ENCODE data around the gene PNCK.

PNCK gene

GRCh38 chrX:153667281-153667955 lies 6.2 kb downstream of the PNCK start:
- no peak for DNase-seq (ENCODE audit: low read depth, low spot score)

GRCh38 chrX:153665726-153666306 lies 7.8 kb downstream of the PNCK start:
- no peak for DNase-seq (ENCODE audit: low read depth, low spot score)
- H3K27ac ChIP-seq, result no peak overlapping the region

More at GRCh38 chrX:153667281-153667955, 6.2 kb downstream of the PNCK start:
- H3K27ac ChIP-seq, result no peak overlapping the region

- no peak overlapping the region for H3K27ac ChIP-seq
- DNase-seq (ENCODE audit: low read depth, low spot score), result no peak
Observed at GRCh38 chrX:153662266-153662665, 11.3 kb downstream of the PNCK start.

- DNase-seq (ENCODE audit: low read depth, low spot score), result no peak
- no peak overlapping the region for H3K27ac ChIP-seq
Observed at GRCh38 chrX:153659268-153659667, 14.3 kb downstream of the PNCK start.

- DNase-seq (ENCODE audit: low read depth, low spot score), result no peak
- no peak overlapping the region for H3K27ac ChIP-seq
Observed at GRCh38 chrX:153657161-153657560, 16.5 kb downstream of the PNCK start.

GRCh38 chrX:153653556-153653955 lies 20.1 kb downstream of the PNCK start:
- H3K27ac ChIP-seq, result no peak overlapping the region
- no peak for DNase-seq (ENCODE audit: low read depth, low spot score)

- no peak for DNase-seq (ENCODE audit: low read depth, low spot score)
- no peak overlapping the region for H3K27ac ChIP-seq
Observed at GRCh38 chrX:153651540-153652079, 22.0 kb downstream of the PNCK start.

- H3K27ac ChIP-seq, result no peak overlapping the region
- no peak for DNase-seq (ENCODE audit: low read depth, low spot score)
Observed at GRCh38 chrX:153650959-153651358, 22.7 kb downstream of the PNCK start.

- no peak overlapping the region for H3K27ac ChIP-seq
- DNase-seq (ENCODE audit: low read depth, low spot score), result no peak
Observed at GRCh38 chrX:153649915-153650782, 23.5 kb downstream of the PNCK start.

GRCh38 chrX:153649178-153649914 lies 24.3 kb downstream of the PNCK start:
- no peak for DNase-seq (ENCODE audit: low read depth, low spot score)
- no peak overlapping the region for H3K27ac ChIP-seq

- no peak for DNase-seq (ENCODE audit: low read depth, low spot score)
- H3K27ac ChIP-seq, result no peak overlapping the region
Observed at GRCh38 chrX:153648358-153649177, 25.0 kb downstream of the PNCK start.

- H3K27ac ChIP-seq, result no peak overlapping the region
- no peak for DNase-seq (ENCODE audit: low read depth, low spot score)
Observed at GRCh38 chrX:153647461-153648357, 25.9 kb downstream of the PNCK start.

- no peak within 1 kb of the TSS for H3K27ac ChIP-seq
- DNase-seq (ENCODE audit: low read depth, low spot score), result no peak
Observed at GRCh38 chrX:153646620-153647373, 26.8 kb downstream of the PNCK start, which contains the start of gene DUSP9. DUSP9 (plus strand) TSS chrX:153647203; CDS start chrX:153647954, 751 bp downstream.

- no peak overlapping the region for H3K27ac ChIP-seq
- DNase-seq (ENCODE audit: low read depth, low spot score), result no peak
Observed at GRCh38 chrX:153645921-153646488, 27.6 kb downstream of the PNCK start.

- no peak for DNase-seq (ENCODE audit: low read depth, low spot score)
- no peak overlapping the region for H3K27ac ChIP-seq
Observed at GRCh38 chrX:153645151-153645550, 28.5 kb downstream of the PNCK start.

GRCh38 chrX:153644356-153645125 lies 29.1 kb downstream of the PNCK start:
- no peak for DNase-seq (ENCODE audit: low read depth, low spot score)
- H3K27ac ChIP-seq, result no peak overlapping the region

Measured in epithelial cell of prostate (primary cell).